Heart right ventricle (tissue), 16 donors: ENCODE measurements around the gene NAA20. TPM values are rescaled to one million over a fixed set of nuclear protein-coding genes. Genes with fewer than 3 reads are reported as not detected.

ENCODE experiments used
- ATAC-seq, 8 donors: fragments of 200-7000 bp; cut with Tn5 transposase; one replicate each; pipeline ENCODE4 v1.9.1; 2020; ENCODE audit warnings: mild to moderate bottlenecking in 8 of 8, moderate library complexity in 8 of 8, moderate number of reproducible peaks in 1 of 8
- DNase-seq, 2 donors: peaks; one replicate each; pipeline ENCODE4 v3.0.0-alpha.2; 2020
- H3K27ac ChIP-seq, 10 donors: fragments of 200-600 bp; sonication (generic) in 2 of 10; one replicate each; pipeline versions ENCODE4 v1.5.0 to v1.8.0; 2020 to 2022; ENCODE audit warnings: mild to moderate bottlenecking in 3 of 10
- H3K27me3 ChIP-seq, 7 donors: fragments of 200-600 bp; one replicate each; pipeline ENCODE4 v1.8.0; 2021 to 2022; ENCODE audit warnings: mild to moderate bottlenecking in 2 of 7
- H3K36me3 ChIP-seq, 9 donors: fragments of 200-600 bp; sonication (generic) in 1 of 9; one replicate each; pipeline versions ENCODE4 v1.5.0 to v1.8.0; 2020 to 2022; ENCODE audit warnings: mild to moderate bottlenecking in 2 of 9
- H3K4me1 ChIP-seq, 9 donors: fragments of 200-600 bp; sonication (generic) in 1 of 9; one replicate each; pipeline versions ENCODE4 v1.5.0 to v1.8.0; 2020 to 2022; ENCODE audit warnings: mild to moderate bottlenecking in 4 of 9
- H3K4me3 ChIP-seq, 10 donors: fragments of 200-600 bp; sonication (generic) in 2 of 10; one replicate each; pipeline versions ENCODE4 v1.5.0 to v1.8.0; 2020 to 2022; ENCODE audit warnings: mild to moderate bottlenecking in 7 of 10, moderate library complexity in 2 of 10
- H3K9me3 ChIP-seq, 11 donors: fragments of 200-600 bp in 10 of 11; sonication (generic) in 2 of 11; one replicate each; pipeline versions ENCODE4 v1.5.0 to v1.8.0; 2013 to 2022; ENCODE audit warnings: mild to moderate bottlenecking in 2 of 11, control low read depth in 1 of 11, moderate library complexity in 1 of 11
- CTCF ChIP-seq, 9 donors: fragments of 200-600 bp; sonication (generic) in 2 of 9; IDR thresholded peaks; one replicate each; pipeline versions ENCODE4 v1.5.0 to v1.8.0; 2021 to 2022; ENCODE audit warnings: antibody characterized with exemption in 9 of 9, mild to moderate bottlenecking in 5 of 9, moderate library complexity in 1 of 9
- WGBS, 2 donors: extraction: QIAGEN DNeasy Blood & Tissue Kit; methylation state at CpG; one replicate each; pipeline ENCODE4 v1.1.7; 2013; ENCODE audit warnings: inconsistent platforms in 1 of 2; 5-methylcytosine and 5-hydroxymethylcytosine counted together
- intact Hi-C, 10 donors: fragments of 100-400 bp; cut with DNase I; formaldehyde crosslinking; loops; one replicate each; pipeline versions ENCODE4 v1.11.1 to v1.14.2; 2022
- polyA plus RNA-seq, 2 donors: library from polyadenylated mRNA; stranded (reverse); fragments of 200-250 nt; gene quantifications; one replicate each; pipeline ENCODE4 v1.2.3, GENCODE V29; 2013
- total RNA-seq, 10 donors: library from RNA; stranded (reverse); fragmentation: NEBNext Ultra II Directional in 3 of 10; extraction: Animal tissue kit (Norgen Biotek cat#: 25700) in 3 of 10; gene quantifications; one replicate each; pipeline versions ENCODE4 v1.2.1 to v1.2.4, GENCODE V29; 2021 to 2023
- donor health status: Arrhythmogenic right ventricular cardiomyopathy.
- donor health status: ischemic (EF 13 %, LVEDD 7.1; RV severe dilation, severe dysfunction).
- donor health status: healthy with polysubstance abuse.
- donor health status: DM: no; HTN: yes; CAD: no.
- donor health status: DM: no; HTN: no; CAD: no.
- donor health status: ischemic (EF 25% LVEDD 6.9; RV normal size, moderate dysfunction).
- donor health status: ischemic (EF 25% LVEDD 5.7; RV mildly dilated, moderate dysfunction).
- donor health status: healthy.
- donor health status: DM: yes; HTN: yes; CAD: no.
- donor health status: Ischemic cardiomyopathy.
- donor health status: ischemic (EF 35%, LVEDD 5.7; RV mildly dilated, moderate dysfunction).
- donor health status: nonischemic (EF 11% LVEDD 7.7; RV severe dilation, severe dysfunction).
- donor health status: DM: yes; HTN: yes; CAD: no.
- donor health status: PGD.
- donor health status: ischemic (EF 29% LVEDD 5.4; RV normal size, mild dysfunction).
- donor health status: nonischemic (EF 23%, LVEDD 6.1; RV moderate dilation, normal function).

Gene NAA20
- total and polyA plus RNA-seq, 12 donors = 53.7 to 98.1 (median 64.5) TPM

GRCh38 chr20:20036756-20037155, 19.6 kb downstream of the NAA20 start:
- H3K9me3 ChIP-seq = no peaks in the 10 kb centered on the region
- 84 to 86% methylated on average over 3 of the region's 3 CpGs for WGBS, 2 donors
- intact Hi-C loops = no loop called here
- H3K27ac ChIP-seq = no peak overlapping the region
- DNase-seq (no peak), ATAC-seq (no peak)
- H3K27me3 ChIP-seq = no peaks in the 10 kb centered on the region
- no peak for TF ChIP-seq CTCF (IDR thresholded peaks at IDR 0.05)
- peaks cover 0 to 100% (median 93%) of the 10 kb centered on the region in 9 donors for H3K36me3 ChIP-seq
- H3K4me1 ChIP-seq = peaks cover 0 to 4% (median 0%) of the 10 kb centered on the region in 9 donors
- H3K4me3 ChIP-seq = no peak overlapping the region

GRCh38 chr20:20037960-20038359, 20.8 kb downstream of the NAA20 start:
- no peak overlapping the region for H3K27ac ChIP-seq
- WGBS, 2 donors = 58 to 64% methylated on average over 5 of the region's 5 CpGs
- H3K4me1 ChIP-seq = peaks cover 0 to 4% (median 0%) of the 10 kb centered on the region in 9 donors
- ATAC-seq (no peak), DNase-seq (no peak)
- no peaks in the 10 kb centered on the region for H3K9me3 ChIP-seq
- H3K36me3 ChIP-seq = peaks cover 0 to 100% (median 95%) of the 10 kb centered on the region in 9 donors
- no peak overlapping the region for H3K4me3 ChIP-seq
- H3K27me3 ChIP-seq = no peaks in the 10 kb centered on the region
- no peak for TF ChIP-seq CTCF (IDR thresholded peaks at IDR 0.05)
- intact Hi-C loops = no loop called here

- Histone ChIP-seq H3K36me3 (peaks cover 0 to 100% (median 95%) of the 10 kb centered on the region in 9 donors), H3K4me3 (no peak overlapping the region), H3K27me3 (no peaks in the 10 kb centered on the region), H3K9me3 (no peaks in the 10 kb centered on the region), H3K4me1 (peaks cover 0 to 4% (median 0%) of the 10 kb centered on the region in 9 donors), H3K27ac (no peak overlapping the region)
- WGBS, 2 donors = 93 to 94% methylated on average over 6 of the region's 6 CpGs
- TF ChIP-seq CTCF (IDR thresholded peaks at IDR 0.05) = no peak
- ATAC-seq (no peak), DNase-seq (no peak)
- intact Hi-C loops = no loop called here
Observed at GRCh38 chr20:20038586-20038985, 21.4 kb downstream of the NAA20 start.

GRCh38 chr20:20039752-20040387, 22.7 kb downstream of the NAA20 start:
- intact Hi-C loops = no loop called here
- DNase-seq (no peak), ATAC-seq (no peak)
- Histone ChIP-seq H3K36me3 (peaks cover 0 to 100% (median 96%) of the 10 kb centered on the region in 9 donors), H3K4me1 (peaks cover 0 to 4% (median 0%) of the 10 kb centered on the region in 9 donors), H3K4me3 (no peak overlapping the region), H3K27ac (no peak overlapping the region), H3K27me3 (no peaks in the 10 kb centered on the region), H3K9me3 (no peaks in the 10 kb centered on the region)
- TF ChIP-seq CTCF (IDR thresholded peaks at IDR 0.05) = no peak
- WGBS, 2 donors = 96 to 97% methylated on average over 6 of the region's 6 CpGs
